ENCODE measurements around the gene HEBP2. TPM values are rescaled to one million over a fixed set of nuclear protein-coding genes. Genes with fewer than 3 reads are reported as not detected.

The HEBP2 gene
- total and polyA plus RNA-seq, 2 of the 4 experiments (the other 2 are of a cell fraction), result 3.9 to 6.1 TPM

- Histone ChIP-seq H2BK15ac (ENCODE audit: low read depth, low read length) (no peak overlapping the region), H2BK120ac (ENCODE audit: low read depth, low read length) (no peak overlapping the region), H3K27ac (ENCODE audit: insufficient read depth, low read length) (no peak overlapping the region), H2AK9ac (replicated peaks; ENCODE audit: low read depth, low read length, poor library complexity) (no peak overlapping the region), H3K23ac (ENCODE audit: low read depth, low read length) (no peak overlapping the region), H2BK20ac (ENCODE audit: low read depth, low read length) (no peak overlapping the region), H3K9me3 (ENCODE audit: control insufficient read depth, insufficient read depth, low read length) (no peaks in the 10 kb centered on the region), H4K8ac (ENCODE audit: low read depth in 2 of 2, low read length in 2 of 2) (no peak overlapping the region), H3K18ac (ENCODE audit: low read depth, low read length) (no peak overlapping the region), H3K4me1 (ENCODE audit: control insufficient read depth, insufficient read depth, low read length) (no peaks in the 10 kb centered on the region), H3K9ac (ENCODE audit: low read depth, low read length) (no peak overlapping the region), H2AFZ (replicated peaks; ENCODE audit: low read length, poor library complexity) (no peak overlapping the region), H3K27me3 (ENCODE audit: control insufficient read depth, insufficient read depth, low read length) (peaks cover 6% of the 10 kb centered on the region; the same call in 1 of the 2 replicates), H4K20me1 (ENCODE audit: insufficient read depth, low read length) (no peaks in the 10 kb centered on the region), H4K91ac (ENCODE audit: insufficient read depth, low read depth, low read length) (no peak overlapping the region), H3K4ac (ENCODE audit: low read depth, low read length) (no peak overlapping the region), H3K14ac (replicated peaks; ENCODE audit: low read depth, low read length) (no peak overlapping the region), H3K4me2 (ENCODE audit: low read depth, low read length) (no peak overlapping the region), H3K79me1 (ENCODE audit: low read depth in 1 of 2, low read length in 2 of 2) (no peaks in the 10 kb centered on the region), H2AK5ac (ENCODE audit: low read depth, low read length) (no peak overlapping the region), H3K9me1 (ENCODE audit: insufficient read depth, low read length) (no peaks in the 10 kb centered on the region), H2BK5ac (ENCODE audit: low read depth, low read length, poor library complexity, severe bottlenecking) (no peak overlapping the region), H3K56ac (ENCODE audit: extremely low read depth, insufficient read depth, low read length) (no peak overlapping the region), H4K5ac (ENCODE audit: low read depth, low read length) (no peak overlapping the region), H3K4me3 (ENCODE audit: insufficient read depth, low read depth, low read length) (no peak overlapping the region), H3K36me3 (ENCODE audit: control insufficient read depth, insufficient read depth, low read length) (no peaks in the 10 kb centered on the region)
- 17% methylated on average over 2 of the region's 3 CpGs; no CpG with 5 or more reads in 1 of the 2 experiments for WGBS, 2 experiments (ENCODE audit: extremely low coverage in 2 of 2, insufficient read length in 1 of 2)
- intact Hi-C loops (cut with micrococcal nuclease), result no loop called here
- ChIA-PET POLR2A (ENCODE audit: unreplicated experiment) (no interaction called here), CTCF (interaction anchor here (1.6 kb wide), 1 partner anchor 11 kb away, joined by 4 read pairs; no protein-coding TSS in a partner anchor)
- ATAC-seq (ENCODE audit: low read depth) (no peak), DNase-seq (no peak)
- no peak for TF ChIP-seq SMC3 (IDR thresholded peaks at IDR 0.05; ENCODE audit: low read depth, low read length)
- no peak for TF ChIP-seq ELK1 (IDR thresholded peaks at IDR 0.05; ENCODE audit: borderline replicate concordance, low read depth, low read length)
- no peak for TF ChIP-seq POLR2A (IDR thresholded peaks at IDR 0.05; ENCODE audit: low read depth, low read length)
- in situ Hi-C loops (cut with MboI; ENCODE audit: low sequenced_read_pairs), result no loop called here
- dilution Hi-C loops (cut with HindIII; ENCODE audit: low sequenced_read_pairs, unreplicated experiment), result no loop called here
- no TSS peak for BruUV-seq (replicated peaks)
Measured at GRCh38 chr6:138371720-138372119, 32.3 kb upstream of the HEBP2 start.
